ENCODE measurements around the gene RBM33.

RBM33 gene

GRCh38 chr7:155714702-155715101 is 70.2 kb downstream of the RBM33 start:
- H2AFZ ChIP-seq (ENCODE audit: low read length) = no peak overlapping the region
- no peaks in the 10 kb centered on the region for H4K20me1 ChIP-seq (ENCODE audit: insufficient read depth, low read length)
- peaks cover 84% of the 10 kb centered on the region for H3K36me3 ChIP-seq (ENCODE audit: insufficient read depth, low read length)
- peak overlapping the region; percentile 95 for H3K27ac ChIP-seq (ENCODE audit: low read depth, low read length, poor library complexity, severe bottlenecking)
- H3K9ac ChIP-seq (ENCODE audit: low read length) = no peak overlapping the region
- peaks cover 80% of the 10 kb centered on the region for H3K4me1 ChIP-seq (ENCODE audit: insufficient read depth, low read length, severe bottlenecking)
- H3K4me2 ChIP-seq (ENCODE audit: low read length) = no peak overlapping the region
- H3K9me3 ChIP-seq (ENCODE audit: low read length) = no peaks in the 10 kb centered on the region
- H3K9me2 ChIP-seq (ENCODE audit: low read depth, low read length) = no peaks in the 10 kb centered on the region
- H3K79me2 ChIP-seq (ENCODE audit: insufficient read depth, low read length) = peaks cover 14% of the 10 kb centered on the region
- no peak overlapping the region for H3K4me3 ChIP-seq (ENCODE audit: low read depth, low read length, poor library complexity, severe bottlenecking)
- no peaks in the 10 kb centered on the region for H3K27me3 ChIP-seq (ENCODE audit: insufficient read depth, low read length)
- TF ChIP-seq EZH2 (IDR thresholded peaks at IDR 0.05; ENCODE audit: borderline replicate concordance, low read length) = no peak
- no peaks in the 10 kb centered on the region for H3F3A ChIP-seq (ENCODE audit: insufficient read depth, low read length)

- H3K79me2 ChIP-seq (ENCODE audit: insufficient read depth, low read length) = peaks cover 17% of the 10 kb centered on the region
- no peaks in the 10 kb centered on the region for H3K9me2 ChIP-seq (ENCODE audit: low read depth, low read length)
- TF ChIP-seq CTCF (IDR thresholded peaks at IDR 0.05; ENCODE audit: low read length) (no peak), EZH2 (IDR thresholded peaks at IDR 0.05; ENCODE audit: borderline replicate concordance, low read length) (no peak)
- no peak overlapping the region for H3K9ac ChIP-seq (ENCODE audit: low read length)
- H3K27me3 ChIP-seq (ENCODE audit: insufficient read depth, low read length) = no peaks in the 10 kb centered on the region
- peak overlapping the region; percentile 95 for H3K27ac ChIP-seq (ENCODE audit: low read depth, low read length, poor library complexity, severe bottlenecking)
- peaks cover 79% of the 10 kb centered on the region for H3K36me3 ChIP-seq (ENCODE audit: insufficient read depth, low read length)
- H3K4me3 ChIP-seq (ENCODE audit: low read depth, low read length, poor library complexity, severe bottlenecking) = no peak overlapping the region
- no peaks in the 10 kb centered on the region for H4K20me1 ChIP-seq (ENCODE audit: insufficient read depth, low read length)
- peak overlapping the region; percentile 2; the same call in 1 of the 2 replicates for H3K4me2 ChIP-seq (ENCODE audit: low read length)
- H3K4me1 ChIP-seq (ENCODE audit: insufficient read depth, low read length, severe bottlenecking) = peaks cover 80% of the 10 kb centered on the region
- H2AFZ ChIP-seq (ENCODE audit: low read length) = no peak overlapping the region
- no peaks in the 10 kb centered on the region for H3K9me3 ChIP-seq (ENCODE audit: low read length)
- no peaks in the 10 kb centered on the region for H3F3A ChIP-seq (ENCODE audit: insufficient read depth, low read length)
Measured at GRCh38 chr7:155715111-155715805, 70.8 kb downstream of the RBM33 start.

- H3F3A ChIP-seq (ENCODE audit: insufficient read depth, low read length) = no peaks in the 10 kb centered on the region
- no peaks in the 10 kb centered on the region for H3K9me2 ChIP-seq (ENCODE audit: low read depth, low read length)
Measured at GRCh38 chr7:155717010-155717744, 72.7 kb downstream of the RBM33 start.

More at GRCh38 chr7:155717010-155717744, 72.7 kb downstream of the RBM33 start:
- H3K4me3 ChIP-seq (ENCODE audit: low read depth, low read length, poor library complexity, severe bottlenecking) = no peak overlapping the region
- no peaks in the 10 kb centered on the region for H3K27me3 ChIP-seq (ENCODE audit: insufficient read depth, low read length)
- no peak overlapping the region for H2AFZ ChIP-seq (ENCODE audit: low read length)
- H3K9ac ChIP-seq (ENCODE audit: low read length) = peak overlapping the region; percentile 2; the same call in 1 of the 2 replicates
- H3K4me1 ChIP-seq (ENCODE audit: insufficient read depth, low read length, severe bottlenecking) = peaks cover 93% of the 10 kb centered on the region
- H3K27ac ChIP-seq (ENCODE audit: low read depth, low read length, poor library complexity, severe bottlenecking) = peak overlapping the region; percentile 95
- TF ChIP-seq EZH2 (IDR thresholded peaks at IDR 0.05; ENCODE audit: borderline replicate concordance, low read length) (no peak), CTCF (IDR thresholded peaks at IDR 0.05; ENCODE audit: low read length) (no peak)
- H3K9me3 ChIP-seq (ENCODE audit: low read length) = no peaks in the 10 kb centered on the region
- peaks cover 61% of the 10 kb centered on the region for H3K36me3 ChIP-seq (ENCODE audit: insufficient read depth, low read length)
- peaks cover 24% of the 10 kb centered on the region for H3K79me2 ChIP-seq (ENCODE audit: insufficient read depth, low read length)
- no peak overlapping the region for H3K4me2 ChIP-seq (ENCODE audit: low read length)
- H4K20me1 ChIP-seq (ENCODE audit: insufficient read depth, low read length) = no peaks in the 10 kb centered on the region
